Mesenteric fat pad (tissue), 1 donor: ENCODE data around the gene UBR7. TPM values are rescaled to one million over a fixed set of nuclear protein-coding genes. Genes with fewer than 3 reads are reported as not detected.
"Not testable (repeated sequence)": the region's sequence is repeated elsewhere in the genome, so short reads cannot be mapped to it uniquely, and the experiment has no call there.

ENCODE experiments used
- DNase-seq: peaks from one replicate; pipeline ENCODE4 v3.0.0-alpha.2; 2020; ENCODE audit warnings: low spot score
- total RNA-seq: library from RNA; stranded (reverse); fragmentation: NEBNext Ultra II Directional; extraction: Animal tissue kit (Norgen Biotek cat#: 25700); gene quantifications from one replicate; pipeline ENCODE4 v1.2.1, GENCODE V29; 2021
- donor health status: DM: yes; HTN: yes; CAD: no.

UBR7 gene
- total RNA-seq, 1 donor from 2014 or later, result 12.9 TPM

DNA sequence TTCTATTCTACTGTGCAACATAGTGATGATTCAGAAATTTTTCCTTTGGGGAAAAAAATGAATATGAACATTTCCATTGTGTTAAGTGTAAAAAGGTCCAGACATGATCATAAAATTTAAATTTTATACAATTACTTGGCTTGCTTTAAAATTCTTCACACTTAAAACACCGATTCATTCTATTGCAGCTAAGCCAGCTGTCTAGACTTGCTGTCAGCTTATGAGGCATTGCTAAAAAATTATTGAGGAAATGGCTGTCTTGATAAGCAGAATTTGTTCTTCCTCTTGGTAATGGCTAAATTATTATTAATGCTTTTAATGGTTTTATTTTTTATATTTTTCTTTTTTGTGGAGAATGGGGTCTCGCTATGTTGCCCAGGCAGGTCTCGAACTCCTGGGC lies 20.1 kb upstream of the UBR7 start:
- no peak for DNase-seq

DNA sequence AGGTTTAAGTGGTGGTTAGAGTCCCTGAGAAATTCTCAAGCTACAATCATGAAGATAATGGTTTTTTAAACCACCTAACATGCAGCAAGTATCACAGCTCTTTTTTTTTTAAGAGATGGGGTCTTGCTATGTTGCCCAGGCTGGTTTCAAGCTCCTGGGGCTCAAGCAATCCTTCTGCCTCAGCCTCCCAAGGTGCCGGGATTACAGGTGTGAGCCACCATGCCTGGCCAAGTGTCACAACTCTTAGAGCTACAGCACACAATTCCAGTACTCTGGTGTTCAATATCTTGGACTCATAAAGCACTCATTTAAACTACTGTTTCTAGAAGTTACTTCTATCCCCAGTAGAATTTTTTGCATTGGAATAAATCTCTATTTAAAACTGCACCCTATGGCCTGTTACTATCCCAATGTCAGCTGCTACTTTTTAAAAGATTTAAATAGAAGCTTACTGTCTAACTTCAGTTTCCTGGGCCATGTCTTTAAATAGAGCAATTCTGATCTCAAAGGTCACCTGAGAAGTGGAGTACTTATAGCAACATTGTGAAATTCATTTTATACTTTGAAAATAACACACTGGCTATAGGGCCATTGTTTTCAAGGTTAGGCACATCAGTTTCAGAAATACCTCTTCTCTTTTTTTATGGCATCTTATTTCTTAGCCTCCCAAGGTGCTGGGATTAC lies 11.6 kb upstream of the UBR7 start:
- DNase-seq, result no peak

DNA sequence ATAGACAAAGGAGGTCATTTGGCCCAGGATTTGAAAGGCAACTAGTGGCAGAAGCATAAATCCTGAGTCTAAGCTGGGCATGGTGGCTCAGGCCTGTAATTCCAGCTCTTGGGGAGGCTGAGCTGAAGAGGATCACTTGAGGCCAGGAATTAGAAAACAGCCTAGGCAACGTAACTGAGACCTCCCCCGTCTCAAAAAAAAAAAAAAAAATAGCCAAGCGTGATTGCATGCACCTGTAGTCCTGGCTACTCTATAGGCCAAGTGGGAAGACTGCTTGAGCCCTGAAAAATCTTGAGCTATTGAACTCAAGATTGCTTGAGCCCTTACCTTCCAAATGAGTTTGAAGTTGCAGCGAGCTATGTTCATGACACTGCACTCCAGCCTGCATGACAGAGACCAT lies 8.0 kb upstream of the UBR7 start:
- no peak for DNase-seq

DNA sequence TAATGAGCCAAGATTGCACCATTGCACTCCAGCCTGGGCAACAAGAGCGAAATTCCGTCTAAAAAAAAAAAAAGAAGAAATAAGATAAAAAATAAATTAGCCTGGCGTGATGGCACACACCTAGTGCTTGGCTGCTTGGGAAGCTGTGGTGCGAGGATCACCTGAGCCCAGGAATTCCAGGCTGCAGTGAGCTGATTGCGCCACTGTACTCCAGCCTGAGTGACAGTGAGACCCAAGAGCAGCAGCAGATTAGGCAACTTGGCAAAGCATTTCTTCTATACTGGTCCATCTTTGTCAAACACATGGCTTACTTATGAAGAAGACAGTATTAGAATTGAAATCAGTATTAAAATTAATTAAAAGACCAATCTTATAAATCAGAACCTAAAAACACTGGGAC lies 6.5 kb upstream of the UBR7 start:
- DNase-seq, result no peak

DNA sequence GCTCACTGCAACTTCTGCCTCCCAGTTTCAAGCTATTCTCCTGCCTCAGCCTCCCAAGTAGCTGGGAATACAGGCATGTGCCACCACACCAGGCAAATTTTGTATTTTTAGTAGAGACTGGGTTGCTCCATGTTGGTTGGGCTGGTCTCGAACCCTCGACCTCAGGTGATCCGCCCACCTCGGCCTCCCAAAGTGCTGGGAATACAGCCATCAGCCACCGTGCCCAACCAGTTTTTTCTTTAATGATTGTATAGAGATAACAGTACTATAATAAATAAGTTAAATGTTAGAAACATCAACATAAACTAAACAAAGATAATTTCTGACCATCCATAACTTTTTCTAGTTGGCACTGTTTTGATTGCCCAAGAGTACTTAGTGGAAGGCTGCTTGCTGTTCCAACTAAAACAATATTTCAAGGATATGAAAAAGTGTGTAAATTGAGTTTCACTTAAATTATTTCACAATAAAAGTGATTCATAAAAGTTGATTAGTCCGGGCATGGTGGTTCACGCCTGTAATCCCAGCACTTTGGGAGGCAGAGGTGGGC lies 5.8 kb upstream of the UBR7 start:
- DNase-seq, result no peak

DNA sequence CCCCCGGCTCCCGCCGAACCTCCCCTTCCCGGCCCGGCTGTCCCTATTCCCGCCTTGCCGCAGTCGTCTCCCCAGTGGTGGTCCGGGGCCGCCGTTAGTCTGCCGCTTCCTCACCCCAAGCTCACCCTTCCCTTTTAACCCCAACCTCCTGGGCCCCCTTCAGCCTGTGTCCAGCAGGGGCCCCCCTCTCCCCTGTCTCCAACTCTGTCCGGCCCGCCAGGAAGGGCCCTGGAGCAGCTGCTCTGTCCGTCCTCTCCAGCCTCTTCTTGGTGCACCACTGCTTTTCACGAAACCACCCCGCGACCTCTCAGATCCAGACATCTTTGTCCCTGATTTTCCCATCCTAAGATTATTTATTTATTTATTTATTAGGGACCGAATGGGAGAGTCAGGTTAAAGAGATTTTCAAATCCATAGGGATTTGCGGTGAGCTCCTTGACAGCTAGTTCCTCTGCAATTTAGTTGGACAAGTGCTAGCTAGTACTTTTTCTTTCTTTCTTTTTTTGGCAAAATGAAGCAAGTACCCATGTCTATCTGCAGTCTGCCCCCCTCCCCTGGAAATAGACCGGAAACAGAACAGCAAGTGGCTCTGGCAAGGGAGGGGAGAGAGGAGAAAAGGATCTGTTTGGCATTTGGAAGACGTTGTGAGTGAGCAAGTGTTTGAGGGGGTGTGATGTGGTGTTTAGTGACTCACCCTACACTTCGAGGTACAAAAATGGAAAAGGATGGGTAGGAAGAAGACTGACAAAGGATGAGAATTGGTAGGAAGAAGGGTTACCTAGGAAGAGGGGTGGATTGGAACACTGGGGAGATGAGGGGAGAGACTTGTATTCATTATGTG lies 632 bp downstream of the UBR7 start:
- no peak for DNase-seq

DNA sequence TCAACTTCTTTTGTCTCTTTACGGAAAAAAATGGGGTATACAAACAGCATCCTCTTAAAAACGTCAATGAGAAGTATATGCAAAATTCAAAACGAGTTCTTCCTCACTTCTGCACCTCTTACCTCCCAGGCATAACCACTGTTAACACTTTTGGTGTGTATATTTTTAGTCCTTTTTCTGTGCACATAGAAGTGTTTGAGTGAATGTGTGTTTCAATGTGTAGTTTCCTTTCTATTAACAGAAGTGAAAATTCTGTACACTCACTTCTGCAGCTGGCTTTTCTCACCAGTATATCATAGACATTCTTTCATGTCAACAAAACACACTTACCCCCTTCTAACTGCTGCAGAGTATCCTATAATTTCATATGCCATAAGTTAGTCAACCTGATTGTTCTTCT lies 5.4 kb downstream of the UBR7 start:
- no peak for DNase-seq

DNA sequence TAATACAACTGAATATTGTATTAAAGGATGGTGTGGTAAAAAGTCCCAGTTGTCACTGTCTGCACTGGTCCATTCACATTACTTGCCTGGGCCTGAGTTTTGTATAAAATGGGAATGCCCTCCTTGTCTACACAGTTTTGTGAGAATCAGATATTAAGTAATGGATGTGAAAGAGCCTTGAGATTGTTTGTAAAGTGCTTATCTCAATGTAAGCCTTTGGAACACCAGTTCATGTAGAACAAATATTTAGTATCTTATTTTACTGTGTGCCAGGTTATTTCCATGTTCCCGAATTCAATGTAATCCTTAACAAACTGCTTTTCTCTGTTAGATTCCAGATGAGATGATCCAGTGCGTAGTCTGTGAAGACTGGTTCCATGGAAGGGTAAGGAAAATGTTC lies 7.5 kb downstream of the UBR7 start:
- no peak for DNase-seq

DNA sequence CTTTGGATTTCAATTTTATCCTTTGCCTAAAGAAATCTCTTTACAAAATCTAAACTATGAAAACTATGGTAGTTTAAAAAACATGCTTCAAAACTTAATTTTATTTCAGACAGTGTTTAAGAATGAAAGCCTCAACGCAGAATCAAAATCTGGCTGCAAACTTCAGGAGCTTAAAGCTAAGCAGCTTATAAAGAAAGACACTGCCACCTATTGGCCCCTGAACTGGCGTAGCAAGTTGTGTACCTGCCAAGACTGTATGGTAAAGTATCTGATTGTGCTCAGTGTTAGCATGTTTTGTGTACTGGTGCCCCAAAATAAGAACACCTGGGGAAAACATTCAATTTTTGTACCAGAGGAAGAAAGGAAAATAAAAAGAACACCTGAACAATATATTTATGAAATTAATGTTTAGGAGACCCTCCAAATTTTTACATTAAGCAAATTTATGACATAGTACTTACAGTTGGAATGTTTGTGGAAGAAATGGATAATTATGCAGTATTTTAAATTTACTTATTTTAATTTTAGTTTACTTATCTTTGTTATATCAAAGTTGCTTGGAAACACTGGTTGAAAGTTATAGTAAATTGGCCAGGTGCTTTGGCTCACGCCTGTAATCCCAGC lies 12.2 kb downstream of the UBR7 start:
- DNase-seq, result no peak

DNA sequence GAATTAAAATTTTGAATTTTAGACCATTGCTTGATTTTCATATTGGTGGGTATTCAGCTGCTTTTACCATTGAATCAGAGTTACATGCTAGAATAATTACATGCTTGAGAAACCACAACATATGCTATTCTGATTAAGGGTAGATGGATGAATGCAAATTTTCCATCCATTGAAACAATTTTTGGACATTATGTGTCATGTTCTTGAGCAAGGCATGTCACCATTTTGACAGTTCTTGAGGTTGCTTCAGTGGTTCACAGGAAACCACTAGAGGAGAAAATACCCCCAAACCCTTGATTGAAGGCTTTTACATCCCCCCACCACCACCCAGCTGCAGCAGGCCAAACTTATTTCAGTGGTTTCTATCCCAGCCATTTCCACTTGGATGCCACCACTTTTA lies 13.5 kb downstream of the UBR7 start:
- DNase-seq, result no peak

DNA sequence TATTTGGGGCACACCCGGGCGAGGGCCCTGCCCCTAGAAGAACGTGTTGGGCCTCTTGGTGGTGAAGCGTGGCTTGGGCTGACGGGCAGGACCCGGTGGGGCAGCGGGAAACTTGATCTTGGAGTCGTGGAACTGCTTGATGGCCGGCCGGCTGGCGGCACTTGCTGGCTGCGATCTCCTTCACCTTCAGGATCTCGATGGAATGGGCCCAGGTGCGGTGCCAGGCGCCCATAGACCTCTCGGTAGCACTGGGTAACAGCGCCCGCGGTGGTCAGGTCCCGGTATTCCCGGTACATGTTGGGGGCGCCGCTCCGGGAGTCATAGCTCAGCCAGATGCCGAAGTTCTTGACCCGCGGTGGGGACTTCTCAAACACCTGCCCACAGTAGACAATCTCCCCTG lies 16.5 kb downstream of the UBR7 start:
- DNase-seq, result no peak

DNA sequence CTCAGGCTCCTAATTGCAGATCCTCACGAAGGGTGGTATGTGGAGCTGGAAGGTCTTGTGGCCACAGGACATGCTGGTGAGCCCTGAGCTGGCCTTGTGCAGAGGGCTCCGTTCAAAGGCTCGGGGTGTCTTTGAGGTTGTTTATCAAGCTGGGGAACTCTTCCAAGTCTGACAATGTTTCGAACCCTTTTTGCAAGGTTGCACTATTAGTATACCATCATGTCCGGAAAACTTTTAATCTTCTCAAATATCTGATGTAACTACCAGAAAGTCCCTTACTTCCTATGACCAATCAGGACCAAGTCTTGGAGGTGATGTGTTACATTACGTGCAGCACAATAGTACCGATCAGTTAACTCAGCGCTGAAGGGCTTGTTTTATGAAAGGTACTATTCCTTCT lies 21.5 kb downstream of the UBR7 start:
- DNase-seq, result no peak

DNA sequence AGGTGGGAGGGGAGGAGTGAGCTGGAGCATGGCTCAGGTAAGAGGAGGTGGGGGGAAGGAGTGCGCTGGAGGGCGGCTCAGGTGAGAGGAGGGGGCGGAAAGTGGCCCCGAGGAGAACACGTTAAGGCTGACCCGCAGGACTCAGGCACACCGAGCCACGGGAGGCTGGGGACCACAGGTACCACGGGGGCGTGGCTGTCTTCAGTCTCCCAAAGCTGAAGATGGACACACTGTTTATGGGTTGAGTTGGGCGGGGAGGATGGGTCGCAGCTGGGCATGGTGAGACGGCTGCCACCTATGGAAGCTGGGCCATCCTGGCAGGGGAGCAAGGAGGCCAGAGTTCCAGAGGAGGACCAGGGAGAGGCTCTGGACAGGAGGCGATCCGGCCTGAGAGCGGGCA lies 23.5 kb downstream of the UBR7 start:
- DNase-seq, result no peak

DNA sequence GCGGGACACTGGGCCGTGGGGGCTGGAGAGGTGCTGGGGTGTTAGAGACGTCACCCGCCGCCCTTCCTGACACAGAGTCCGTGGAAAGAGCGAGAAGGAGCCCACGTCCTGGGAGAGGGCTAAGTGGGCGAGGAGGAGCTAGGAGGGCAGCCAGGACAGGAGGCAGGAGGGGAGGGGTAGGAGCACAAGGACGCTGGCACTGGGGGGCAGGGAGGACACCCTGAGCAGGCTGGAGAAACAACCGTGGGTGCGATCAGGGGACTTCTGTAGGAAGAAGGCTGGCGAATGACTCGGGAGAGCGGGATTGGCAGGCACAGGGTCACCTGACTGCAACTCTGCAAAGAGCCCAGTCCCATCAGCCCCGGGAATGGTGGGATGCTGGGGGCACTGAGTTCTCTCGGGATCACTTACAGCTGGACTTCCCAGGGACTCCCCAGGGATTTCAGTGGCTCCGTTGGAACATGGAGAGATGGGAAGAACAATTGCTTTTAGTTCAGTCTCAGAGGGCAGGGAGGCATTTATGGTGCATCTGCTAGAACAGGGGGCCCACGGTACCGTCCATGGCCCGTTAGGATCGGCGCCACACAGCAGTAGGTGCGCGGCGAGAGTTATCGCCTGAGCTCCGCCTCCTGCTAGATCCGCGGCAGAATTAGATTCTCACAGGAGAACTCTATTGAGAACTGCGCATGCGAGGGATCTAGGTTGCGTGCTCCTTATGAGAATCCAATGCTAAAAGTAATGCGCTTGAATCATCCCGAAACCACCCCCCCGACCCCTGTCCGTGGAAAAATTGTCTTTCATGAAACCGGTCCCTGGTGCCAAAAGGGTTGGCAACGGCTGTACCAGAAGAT lies 24.3 kb downstream of the UBR7 start:
- DNase-seq, result no peak

DNA sequence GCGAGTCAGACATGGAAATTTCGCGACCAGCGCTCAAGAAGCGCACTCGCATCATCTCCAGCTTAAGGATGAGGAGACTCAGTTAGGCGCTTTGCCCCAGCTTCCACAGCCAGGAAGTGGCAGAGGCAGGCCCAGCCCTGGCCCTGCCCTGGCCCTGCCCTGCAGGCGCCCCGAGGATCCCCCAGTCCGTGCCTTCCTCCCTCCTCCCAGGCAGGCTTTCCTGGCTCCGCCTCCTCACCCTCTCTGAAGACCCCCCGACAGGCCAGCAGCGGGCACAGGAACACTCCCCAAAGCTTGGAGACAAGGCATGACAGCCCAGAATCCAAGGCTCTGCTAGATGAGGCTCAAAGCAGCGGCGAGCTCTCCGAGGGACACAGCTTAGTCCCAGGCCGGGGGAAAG lies 25.1 kb downstream of the UBR7 start:
- DNase-seq, result no peak

DNA sequence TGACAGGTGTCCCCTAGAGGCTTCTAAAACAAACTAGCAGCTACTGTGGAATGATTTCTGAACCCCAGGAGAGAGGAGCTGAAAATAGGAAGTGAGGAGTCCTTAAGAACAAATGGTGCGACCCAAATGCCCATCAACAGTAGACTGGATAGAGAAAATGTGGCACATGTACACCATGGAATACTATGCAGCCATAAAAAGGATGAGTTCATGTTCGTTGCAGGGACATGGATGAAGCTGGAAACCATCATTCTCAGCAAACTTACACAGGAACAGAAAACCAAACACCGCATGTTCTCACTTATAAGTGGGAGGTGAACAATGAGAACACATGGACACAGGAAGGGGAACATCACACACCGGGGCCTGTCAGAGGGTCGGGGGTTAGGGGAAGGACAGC lies 26.0 kb downstream of the UBR7 start:
- not testable (repeated sequence) for DNase-seq

DNA sequence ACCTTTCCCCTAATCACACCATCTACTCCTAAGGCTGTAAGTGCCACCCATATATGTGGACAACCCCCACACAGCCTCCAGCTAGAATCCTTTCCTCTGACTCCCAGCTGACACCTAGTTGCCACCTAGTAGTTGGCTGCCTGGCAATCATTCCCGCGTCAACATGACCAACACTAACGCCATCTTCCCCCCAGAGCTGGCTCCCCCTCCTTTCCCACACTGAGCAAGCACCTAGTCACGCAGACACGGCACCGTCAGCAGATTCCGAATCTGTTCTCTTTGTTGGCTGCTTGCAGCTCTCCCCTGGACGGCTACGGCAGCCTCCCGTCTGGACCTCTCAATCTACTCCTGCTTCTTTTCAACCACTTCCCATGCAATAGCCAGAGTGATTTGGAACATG lies 27.7 kb downstream of the UBR7 start:
- no peak for DNase-seq

DNA sequence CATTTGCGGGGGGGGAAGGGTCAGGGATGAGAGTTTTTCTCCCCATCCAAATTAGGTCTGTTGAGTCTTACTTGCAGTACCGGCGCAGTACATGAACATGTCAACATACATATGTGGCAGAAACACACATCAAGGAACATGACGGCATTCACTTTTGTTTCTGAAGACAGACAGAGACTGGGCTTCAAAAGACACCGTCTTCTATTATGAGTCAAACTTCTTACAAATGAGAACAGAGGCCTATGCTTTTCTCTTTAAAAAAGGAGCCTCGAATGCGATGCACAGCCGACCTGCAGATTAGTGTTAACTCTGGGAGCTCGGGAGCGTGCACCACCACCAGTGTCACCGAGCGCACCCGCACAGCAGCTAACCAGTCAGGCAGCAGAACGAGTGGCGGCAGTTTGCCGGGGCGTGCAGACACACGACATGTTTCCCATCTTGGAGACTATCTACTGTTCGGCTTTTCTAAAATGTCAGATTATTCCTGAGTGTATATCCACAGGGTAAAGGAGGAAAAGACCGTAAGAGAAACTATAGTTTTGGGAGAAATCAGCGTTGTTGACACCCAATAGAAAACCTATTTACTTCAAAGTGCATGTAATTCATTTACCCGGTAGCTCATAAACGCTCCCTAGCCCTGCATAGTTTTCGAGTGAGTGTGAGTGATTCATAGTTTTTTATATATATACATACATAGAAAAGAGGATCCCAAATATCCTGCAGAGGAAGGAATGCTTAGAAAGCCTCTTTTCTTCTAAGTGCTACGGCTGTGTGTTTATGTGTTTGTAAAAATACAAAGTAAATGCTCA lies 33.0 kb downstream of the UBR7 start:
- no peak for DNase-seq

DNA sequence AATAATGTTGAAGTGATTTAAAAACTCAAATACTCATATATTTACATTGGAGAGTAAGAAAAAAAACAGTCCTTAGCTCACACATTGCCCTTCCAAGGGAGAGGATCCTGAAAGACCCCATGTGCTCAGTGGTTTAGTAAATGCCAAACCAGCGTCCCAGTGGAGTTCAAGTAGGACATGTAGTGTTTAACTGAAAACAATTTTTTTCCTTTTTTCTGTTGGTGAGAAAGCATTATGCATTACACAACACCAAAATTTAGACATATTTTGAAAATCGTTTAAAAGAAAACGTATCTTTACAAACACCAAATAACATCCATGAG lies 33.6 kb downstream of the UBR7 start:
- no peak for DNase-seq

DNA sequence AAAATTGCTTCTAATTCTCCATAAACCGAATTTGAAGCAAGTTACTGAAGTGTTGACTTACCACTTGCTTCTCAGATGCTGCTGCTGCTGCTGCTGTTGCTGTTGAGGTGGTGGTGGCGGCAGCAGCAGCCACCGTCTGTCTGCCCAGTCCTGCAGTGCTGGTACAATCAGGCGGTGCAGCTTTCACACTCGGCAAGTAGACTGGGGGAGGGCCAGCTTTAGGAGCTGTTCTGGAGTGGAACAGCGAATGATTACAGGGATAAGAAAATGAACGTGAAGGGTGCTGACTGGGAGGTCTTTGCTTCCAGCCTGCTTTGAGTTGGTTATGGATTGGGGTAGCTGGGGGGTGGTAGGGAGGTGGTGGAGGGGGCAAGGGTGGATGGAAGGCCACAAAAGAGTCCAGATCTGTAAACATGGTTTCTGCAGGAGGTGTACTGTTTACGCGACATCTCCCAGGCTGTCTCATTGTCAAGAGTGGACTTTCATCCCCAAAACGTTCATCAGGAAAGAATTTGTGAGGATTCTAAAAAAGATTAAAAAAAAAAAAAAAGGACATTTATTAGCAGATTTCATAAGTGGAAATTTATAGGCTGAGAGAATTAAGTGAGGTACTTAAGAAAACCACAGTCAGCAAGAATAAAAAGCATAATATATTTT lies 38.8 kb downstream of the UBR7 start:
- no peak for DNase-seq
